Adipocyte (in vitro differentiated cells): ENCODE data around the gene UNC5C.

Experiments
- DNase-seq: peaks from one replicate; pipeline ENCODE4 v3.0.0-alpha.2; 2015; ENCODE audit warnings: low read depth
- H3K27me3 ChIP-seq: replicated peaks from 2 replicates; pipeline ENCODE4 v1.7.0; 2013; ENCODE audit warnings: mild to moderate bottlenecking, low read length, moderate library complexity; ENCODE audit not compliant: control insufficient read depth, insufficient read depth
- H3K36me3 ChIP-seq: 2 replicates; pipeline ENCODE4 v1.7.0; 2013; ENCODE audit warnings: low read length, mild to moderate bottlenecking, moderate library complexity; ENCODE audit not compliant: control insufficient read depth, insufficient read depth, severe bottlenecking
- H3K4me1 ChIP-seq: 2 replicates; pipeline ENCODE4 v1.7.0; 2013; ENCODE audit warnings: mild to moderate bottlenecking, low read length, moderate library complexity; ENCODE audit not compliant: control insufficient read depth, insufficient read depth
- H3K4me3 ChIP-seq: 2 replicates; pipeline ENCODE4 v1.7.0; 2013; ENCODE audit warnings: mild to moderate bottlenecking, low read length, moderate library complexity
- H3K9ac ChIP-seq: 2 replicates; pipeline ENCODE4 v1.7.0; 2013; ENCODE audit warnings: mild to moderate bottlenecking, low read length, moderate library complexity
- H3K9me3 ChIP-seq: 2 replicates; pipeline ENCODE4 v1.7.0; 2013; ENCODE audit warnings: mild to moderate bottlenecking, low read length, moderate library complexity; ENCODE audit not compliant: control insufficient read depth

Gene UNC5C

GRCh38 chr4:95361696-95361965 is 187.1 kb downstream of the UNC5C start:
- Histone ChIP-seq H3K4me1 (peaks cover 5% of the 10 kb centered on the region), H3K36me3 (no peaks in the 10 kb centered on the region), H3K9me3 (no peaks in the 10 kb centered on the region), H3K9ac (no peak overlapping the region), H3K27me3 (no peaks in the 10 kb centered on the region), H3K4me3 (no peak overlapping the region)
- no peak for DNase-seq

GRCh38 chr4:95360906-95361695 is 187.7 kb downstream of the UNC5C start:
- no peaks in the 10 kb centered on the region for H3K9me3 ChIP-seq
- H3K27me3 ChIP-seq, result no peaks in the 10 kb centered on the region
- H3K4me3 ChIP-seq, result no peak overlapping the region
- DNase-seq, result no peak
- no peaks in the 10 kb centered on the region for H3K36me3 ChIP-seq
- peaks cover 5% of the 10 kb centered on the region for H3K4me1 ChIP-seq
- no peak overlapping the region for H3K9ac ChIP-seq

GRCh38 chr4:95360256-95360903 is 188.4 kb downstream of the UNC5C start:
- Histone ChIP-seq H3K9me3 (no peaks in the 10 kb centered on the region), H3K4me3 (no peak overlapping the region), H3K9ac (no peak overlapping the region), H3K36me3 (no peaks in the 10 kb centered on the region), H3K27me3 (no peaks in the 10 kb centered on the region), H3K4me1 (peaks cover 5% of the 10 kb centered on the region)
- peak; percentile 4 for DNase-seq

GRCh38 chr4:95358421-95358820 is 190.4 kb downstream of the UNC5C start:
- Histone ChIP-seq H3K9ac (no peak overlapping the region), H3K9me3 (no peaks in the 10 kb centered on the region), H3K27me3 (no peaks in the 10 kb centered on the region), H3K36me3 (no peaks in the 10 kb centered on the region), H3K4me3 (no peak overlapping the region), H3K4me1 (peaks cover under 1% of the 10 kb centered on the region)
- DNase-seq, result no peak

- no peaks in the 10 kb centered on the region for H3K36me3 ChIP-seq
- no peak overlapping the region for H3K4me3 ChIP-seq
- H3K4me1 ChIP-seq, result no peaks in the 10 kb centered on the region
- no peak overlapping the region for H3K9ac ChIP-seq
- no peaks in the 10 kb centered on the region for H3K9me3 ChIP-seq
- H3K27me3 ChIP-seq, result no peaks in the 10 kb centered on the region
- DNase-seq, result no peak
Measured at GRCh38 chr4:95355021-95355420, 193.8 kb downstream of the UNC5C start.

- no peak for DNase-seq
- Histone ChIP-seq H3K4me1 (no peaks in the 10 kb centered on the region), H3K36me3 (no peaks in the 10 kb centered on the region), H3K9me3 (peaks cover 21% of the 10 kb centered on the region), H3K4me3 (no peak overlapping the region), H3K9ac (no peak overlapping the region), H3K27me3 (no peaks in the 10 kb centered on the region)
Measured at GRCh38 chr4:95348418-95348817, 200.4 kb downstream of the UNC5C start.

GRCh38 chr4:95343235-95343634 is 205.5 kb downstream of the UNC5C start:
- DNase-seq, result no peak
- Histone ChIP-seq H3K4me1 (no peaks in the 10 kb centered on the region), H3K9me3 (peaks cover 21% of the 10 kb centered on the region), H3K4me3 (no peak overlapping the region), H3K9ac (no peak overlapping the region), H3K27me3 (no peaks in the 10 kb centered on the region), H3K36me3 (no peaks in the 10 kb centered on the region)

- H3K4me3 ChIP-seq, result no peak overlapping the region
- peaks cover 11% of the 10 kb centered on the region for H3K9me3 ChIP-seq
- no peak for DNase-seq
- no peaks in the 10 kb centered on the region for H3K4me1 ChIP-seq
- H3K27me3 ChIP-seq, result no peaks in the 10 kb centered on the region
- no peak overlapping the region for H3K9ac ChIP-seq
- no peaks in the 10 kb centered on the region for H3K36me3 ChIP-seq
Measured at GRCh38 chr4:95340191-95340590, 208.6 kb downstream of the UNC5C start.

GRCh38 chr4:95325665-95326064 is 223.1 kb downstream of the UNC5C start:
- Histone ChIP-seq H3K9me3 (peaks cover 3% of the 10 kb centered on the region), H3K36me3 (no peaks in the 10 kb centered on the region), H3K4me3 (no peak overlapping the region), H3K27me3 (no peaks in the 10 kb centered on the region), H3K4me1 (no peaks in the 10 kb centered on the region), H3K9ac (no peak overlapping the region)
- no peak for DNase-seq

- no peaks in the 10 kb centered on the region for H3K4me1 ChIP-seq
- no peaks in the 10 kb centered on the region for H3K27me3 ChIP-seq
- no peak for DNase-seq
- H3K9me3 ChIP-seq, result no peaks in the 10 kb centered on the region
- no peaks in the 10 kb centered on the region for H3K36me3 ChIP-seq
- H3K9ac ChIP-seq, result no peak overlapping the region
- no peak overlapping the region for H3K4me3 ChIP-seq
Measured at GRCh38 chr4:95319169-95319568, 229.6 kb downstream of the UNC5C start.

GRCh38 chr4:95318483-95318882 is 230.3 kb downstream of the UNC5C start:
- no peaks in the 10 kb centered on the region for H3K27me3 ChIP-seq
- H3K9ac ChIP-seq, result no peak overlapping the region
- peak; percentile 43 for DNase-seq
- H3K36me3 ChIP-seq, result no peaks in the 10 kb centered on the region
- no peaks in the 10 kb centered on the region for H3K4me1 ChIP-seq
- no peaks in the 10 kb centered on the region for H3K9me3 ChIP-seq
- no peak overlapping the region for H3K4me3 ChIP-seq

- Histone ChIP-seq H3K9ac (no peak overlapping the region), H3K4me1 (no peaks in the 10 kb centered on the region), H3K36me3 (no peaks in the 10 kb centered on the region), H3K4me3 (no peak overlapping the region), H3K27me3 (no peaks in the 10 kb centered on the region), H3K9me3 (no peaks in the 10 kb centered on the region)
- no peak for DNase-seq
Measured at GRCh38 chr4:95318044-95318443, 230.7 kb downstream of the UNC5C start.
